PC-3 (cell line): ENCODE data around the gene KRTAP12-2.
"Not testable (repeated sequence)": the region's sequence is repeated elsewhere in the genome, so short reads cannot be mapped to it uniquely, and the experiment has no call there.

Experiments
- EZH2 ChIP-seq: fragments of 300-600 bp; sonication (generic); IDR thresholded peaks from one replicate; pipeline ENCODE4 v1.6.1; 2017; ENCODE audit warnings: antibody characterized with exemption, mild to moderate bottlenecking, low read length; ENCODE audit not compliant: unreplicated experiment
- TF ChIP-seq, protein P1 (sequence below): fragments of 300-600 bp; sonication (generic); conservative IDR thresholded peaks from 2 replicates; pipeline ENCODE4 v1.5.1; 2017; ENCODE audit warnings: antibody characterized with exemption, low read depth, mild to moderate bottlenecking, low read length

DNA sequence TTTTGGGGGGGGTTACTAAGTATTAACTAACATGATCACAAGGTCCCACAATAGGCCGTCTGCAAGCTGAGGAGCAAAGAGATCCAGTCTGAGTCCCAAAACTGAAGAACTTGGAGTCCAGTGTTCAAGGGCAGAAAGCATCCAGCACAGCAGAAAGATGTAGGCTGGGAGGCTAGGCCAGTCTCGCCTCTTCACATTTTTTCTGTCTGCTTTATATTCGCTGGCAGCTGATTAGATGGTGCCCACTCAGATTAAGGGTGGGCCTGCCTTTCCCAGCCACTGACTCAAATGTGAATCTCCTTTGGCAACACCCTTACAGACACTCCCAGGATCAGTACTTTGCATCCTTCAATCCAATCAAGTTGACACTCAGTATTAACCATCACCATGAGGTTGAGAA lies 23.0 kb upstream of the KRTAP12-2 start:
- TF ChIP-seq EZH2: not testable (repeated sequence)
- TF ChIP-seq, protein P1, sequence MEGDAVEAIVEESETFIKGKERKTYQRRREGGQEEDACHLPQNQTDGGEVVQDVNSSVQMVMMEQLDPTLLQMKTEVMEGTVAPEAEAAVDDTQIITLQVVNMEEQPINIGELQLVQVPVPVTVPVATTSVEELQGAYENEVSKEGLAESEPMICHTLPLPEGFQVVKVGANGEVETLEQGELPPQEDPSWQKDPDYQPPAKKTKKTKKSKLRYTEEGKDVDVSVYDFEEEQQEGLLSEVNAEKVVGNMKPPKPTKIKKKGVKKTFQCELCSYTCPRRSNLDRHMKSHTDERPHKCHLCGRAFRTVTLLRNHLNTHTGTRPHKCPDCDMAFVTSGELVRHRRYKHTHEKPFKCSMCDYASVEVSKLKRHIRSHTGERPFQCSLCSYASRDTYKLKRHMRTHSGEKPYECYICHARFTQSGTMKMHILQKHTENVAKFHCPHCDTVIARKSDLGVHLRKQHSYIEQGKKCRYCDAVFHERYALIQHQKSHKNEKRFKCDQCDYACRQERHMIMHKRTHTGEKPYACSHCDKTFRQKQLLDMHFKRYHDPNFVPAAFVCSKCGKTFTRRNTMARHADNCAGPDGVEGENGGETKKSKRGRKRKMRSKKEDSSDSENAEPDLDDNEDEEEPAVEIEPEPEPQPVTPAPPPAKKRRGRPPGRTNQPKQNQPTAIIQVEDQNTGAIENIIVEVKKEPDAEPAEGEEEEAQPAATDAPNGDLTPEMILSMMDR: not testable (repeated sequence)
